OCI-LY3 (cell line): ENCODE data around the gene RIPPLY3.

ENCODE experiments used
- H2AFZ ChIP-seq: fragments of 200-600, 300-600 bp; shearing (Covaris generic); 2 replicates; pipeline ENCODE4 v1.6.0; 2014; ENCODE audit warnings: antibody characterized with exemption, low read depth, low read length
- H3K27ac ChIP-seq: fragments of 200-600, 300-600 bp; sonication (generic); 2 replicates; pipeline ENCODE4 v1.5.1; 2014; ENCODE audit warnings: mild to moderate bottlenecking, low read length, moderate library complexity, mixed read lengths
- H3K27me3 ChIP-seq: fragments of 200-600, 300-600 bp; sonication (generic); 2 replicates; pipeline ENCODE4 v1.6.1; 2014; ENCODE audit warnings: low read depth, low read length, mixed read lengths
- H3K36me3 ChIP-seq: fragments of 200-600, 300-600 bp; sonication (generic); replicated peaks from 2 replicates; pipeline ENCODE3; 2014; ENCODE audit warnings: low read depth, low read length, mixed read lengths
- H3K4me1 ChIP-seq: fragments of 300-600, 200-600 bp; sonication (generic); 2 replicates; pipeline ENCODE4 v1.6.1; 2014; ENCODE audit warnings: low read length, mixed read lengths
- H3K4me2 ChIP-seq: fragments of 200-600, 300-600 bp; sonication (generic); 2 replicates; pipeline ENCODE4 v1.6.1; 2014; ENCODE audit warnings: low read length, mixed read lengths
- H3K4me3 ChIP-seq: fragments of 300-600, 200-600 bp; sonication (generic); 2 replicates; pipeline ENCODE4 v1.5.1; 2014; ENCODE audit warnings: antibody characterized with exemption, mild to moderate bottlenecking, low read length, moderate library complexity
- H3K79me2 ChIP-seq: fragments of 300-600, 200-600 bp; shearing (Covaris generic); 2 replicates; pipeline ENCODE4 v1.6.1; 2014; ENCODE audit warnings: mild to moderate bottlenecking, low read length, mixed read lengths
- H3K9ac ChIP-seq: fragments of 300-600, 200-600 bp; shearing (Covaris generic); 2 replicates; pipeline ENCODE4 v1.6.0; 2014; ENCODE audit warnings: mild to moderate bottlenecking, low read length, moderate library complexity
- H3K9me3 ChIP-seq: fragments of 200-600, 300-600 bp; shearing (Covaris generic); 2 replicates; pipeline ENCODE4 v1.6.1; 2014; ENCODE audit warnings: low read length, mixed read lengths; ENCODE audit not compliant: insufficient read depth
- H4K20me1 ChIP-seq: fragments of 200-600, 300-600 bp; sonication (generic); 2 replicates; pipeline ENCODE4 v1.6.1; 2016; ENCODE audit warnings: low read length, mixed read lengths; ENCODE audit not compliant: insufficient read depth
- CTCF ChIP-seq: fragments of 200-600, 300-600 bp; sonication (generic); IDR thresholded peaks from 2 replicates; pipeline ENCODE4 v1.5.1; 2014; ENCODE audit warnings: antibody characterized with exemption, low read length, low read depth
- EZH2phosphoT487 ChIP-seq: fragments of 200-600 bp; shearing (Covaris generic); IDR thresholded peaks from 2 replicates; pipeline ENCODE4 v1.6.1; 2018; ENCODE audit warnings: antibody characterized with exemption, mixed run types, low read depth

RIPPLY3 gene

DNA sequence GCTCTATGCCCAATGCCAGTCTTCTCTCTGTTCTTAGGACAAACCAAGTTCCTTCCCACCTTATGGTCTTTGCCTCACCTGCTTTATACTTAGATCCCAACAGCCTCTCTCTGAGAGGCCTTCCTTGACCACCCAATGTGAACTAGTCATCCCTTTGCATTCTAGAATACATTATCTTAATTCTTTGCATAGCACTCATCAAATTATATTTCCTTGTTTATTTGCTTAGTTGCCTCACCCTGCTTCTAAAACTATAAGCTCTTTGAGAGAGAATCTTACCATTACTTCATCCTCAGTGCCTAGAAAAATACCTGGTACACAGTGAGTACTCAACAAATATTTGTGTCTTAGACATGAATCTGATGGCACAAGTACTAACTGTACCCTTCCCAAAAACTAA, 58.3 kb downstream of the RIPPLY3 start:
- no peak overlapping the region for H3K9ac ChIP-seq
- no peak overlapping the region for H3K4me2 ChIP-seq
- H3K36me3 ChIP-seq = peaks cover 3% of the 10 kb centered on the region
- no peak overlapping the region for H2AFZ ChIP-seq
- no peaks in the 10 kb centered on the region for H3K27me3 ChIP-seq
- no peaks in the 10 kb centered on the region for H3K79me2 ChIP-seq
- TF ChIP-seq EZH2phosphoT487 = no peak
- TF ChIP-seq CTCF = no peak
- no peaks in the 10 kb centered on the region for H4K20me1 ChIP-seq
- H3K4me1 ChIP-seq = no peaks in the 10 kb centered on the region
- no peak overlapping the region for H3K4me3 ChIP-seq
- no peaks in the 10 kb centered on the region for H3K9me3 ChIP-seq
- H3K27ac ChIP-seq = no peak overlapping the region

DNA sequence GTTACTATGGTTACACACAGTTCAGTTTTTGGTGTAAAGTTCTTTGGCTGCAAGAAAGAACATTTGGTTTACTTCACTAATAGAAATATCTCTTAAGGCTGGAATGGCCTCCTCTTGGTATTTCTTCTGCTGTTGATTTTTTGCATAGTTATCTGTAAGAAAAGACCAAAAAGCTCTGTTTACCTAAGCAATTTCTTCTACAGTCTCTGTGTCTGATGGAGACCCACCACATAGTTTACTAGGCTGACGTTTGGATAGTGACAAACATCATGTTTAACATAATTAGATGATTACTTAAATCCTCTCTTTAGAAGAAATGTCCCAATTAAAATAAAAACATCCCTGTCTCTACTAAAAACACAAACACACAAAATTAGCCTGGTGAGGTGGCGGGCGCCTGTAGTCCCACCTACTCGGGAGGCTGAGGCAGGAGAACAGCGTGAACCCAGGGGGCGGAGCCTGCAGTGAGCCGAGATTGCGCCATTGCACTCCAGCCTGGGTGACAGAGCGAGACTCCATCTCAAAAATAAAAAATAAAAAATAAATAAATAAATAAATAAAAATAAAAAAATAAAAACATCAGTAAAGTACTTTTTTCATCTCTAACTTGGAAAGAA, 59.2 kb downstream of the RIPPLY3 start:
- TF ChIP-seq EZH2phosphoT487 (no peak), CTCF (no peak)
- Histone ChIP-seq H3K27me3 (no peaks in the 10 kb centered on the region), H3K9me3 (no peaks in the 10 kb centered on the region), H3K4me1 (no peaks in the 10 kb centered on the region), H3K36me3 (peaks cover 9% of the 10 kb centered on the region), H3K4me2 (no peak overlapping the region), H3K9ac (no peak overlapping the region), H4K20me1 (no peaks in the 10 kb centered on the region), H2AFZ (no peak overlapping the region), H3K79me2 (no peaks in the 10 kb centered on the region), H3K4me3 (no peak overlapping the region), H3K27ac (no peak overlapping the region)
